OCI-LY7 (cell line): ENCODE measurements around the gene ATP6V1A. TPM values are rescaled to one million over a fixed set of nuclear protein-coding genes. Genes with fewer than 3 reads are reported as not detected.

ENCODE experiments used
- BruUV-seq: library from RNA; stranded (reverse); fragments of 400-500 nt; replicated peaks from 2 replicates; lab custom pipeline; 2021; lab: Mats Ljungman, UMichigan
- CTCF ChIA-PET: fragments of 300-600 bp; sonication (Branson Sonifier 250); formaldehyde crosslinking; loops from one replicate; lab custom pipeline; 2022; ENCODE audit warnings: antibody characterized with exemption; ENCODE audit not compliant: unreplicated experiment; lab: Charles Lee
- POLR2A ChIA-PET: fragments of 300-600 bp; sonication (Branson Sonifier 250); formaldehyde crosslinking; loops from one replicate; lab custom pipeline; 2022; ENCODE audit warnings: antibody characterized with exemption; lab: Charles Lee
- DNase-seq: peaks from one replicate; pipeline ENCODE4 v3.0.0-alpha.2; 2015; ENCODE audit warnings: low spot score
- H2AFZ ChIP-seq: fragments of 200-600 bp; sonication (generic), shearing (Covaris generic); 2 replicates; pipeline ENCODE4 v1.6.1; 2014; ENCODE audit warnings: mild to moderate bottlenecking, antibody characterized with exemption, low read length, moderate library complexity
- H3K27ac ChIP-seq: fragments of 200-600 bp; sonication (generic); 2 replicates; pipeline ENCODE4 v1.5.1; 2014; ENCODE audit warnings: mixed run types, low read depth, mild to moderate bottlenecking, moderate library complexity, low read length, inconsistent platforms; ENCODE audit not compliant: poor library complexity, severe bottlenecking
- H3K36me3 ChIP-seq: fragments of 200-600 bp; sonication (generic); 2 replicates; pipeline ENCODE4 v1.6.1; 2014; ENCODE audit warnings: mild to moderate bottlenecking, antibody characterized with exemption, low read length, moderate library complexity, mixed read lengths; ENCODE audit not compliant: insufficient read depth
- H3K4me1 ChIP-seq: fragments of 200-600 bp; sonication (generic); 2 replicates; pipeline ENCODE4 v1.5.1; 2014; ENCODE audit warnings: mild to moderate bottlenecking, low read length; ENCODE audit not compliant: insufficient read depth, poor library complexity, severe bottlenecking
- H3K4me2 ChIP-seq: fragments of 200-600 bp; sonication (generic); 2 replicates; pipeline ENCODE4 v1.6.1; 2014; ENCODE audit warnings: mild to moderate bottlenecking, low read length
- H3K4me3 ChIP-seq: fragments of 200-600 bp; sonication (generic); 2 replicates; pipeline ENCODE4 v1.5.1; 2014; ENCODE audit warnings: mild to moderate bottlenecking, low read depth, low read length; ENCODE audit not compliant: poor library complexity, severe bottlenecking
- H3K79me2 ChIP-seq: fragments of 200-600 bp; sonication (generic); 2 replicates; pipeline ENCODE4 v1.6.1; 2016; ENCODE audit warnings: low read depth, mild to moderate bottlenecking, low read length, moderate library complexity, mixed read lengths; ENCODE audit not compliant: insufficient read depth
- H3K9me2 ChIP-seq: fragments of 200-600 bp; sonication (generic); 2 replicates; pipeline ENCODE4 v1.6.1; 2016; ENCODE audit warnings: mild to moderate bottlenecking, low read length, mixed read lengths; ENCODE audit not compliant: insufficient read depth
- H3K9me3 ChIP-seq: fragments of 200-600 bp; sonication (generic); 2 replicates; pipeline ENCODE4 v1.6.1; 2014; ENCODE audit warnings: mild to moderate bottlenecking, mixed run types, low read length, mixed read lengths
- H4K20me1 ChIP-seq: fragments of 200-600 bp; sonication (generic); 2 replicates; pipeline ENCODE4 v1.6.1; 2014; ENCODE audit warnings: mild to moderate bottlenecking, antibody characterized with exemption, low read length, moderate library complexity, mixed read lengths; ENCODE audit not compliant: insufficient read depth
- EZH2phosphoT487 ChIP-seq: fragments of 200-600 bp; sonication (generic); IDR thresholded peaks from 2 replicates; pipeline ENCODE4 v1.6.1; 2018; ENCODE audit warnings: low read depth, borderline replicate concordance, mild to moderate bottlenecking, mixed run types, antibody characterized with exemption, low read length, moderate library complexity, mixed read lengths
- intact Hi-C: fragments of 100-400 bp; cut with micrococcal nuclease; formaldehyde crosslinking; loops from one replicate; pipeline ENCODE4 v1.10.0; 2022; ENCODE audit not compliant: unreplicated experiment
- total RNA-seq, 2 experiments: library from RNA; depleted of rRNA in 1 of 2; stranded (reverse); fragments of >200 nt in 1 of 2; shearing (Covaris generic) in 1 of 2; gene quantifications; 2 replicates each; pipeline ENCODE4 v1.2.3, GENCODE V29; 2014 to 2022
- TF ChIP-seq, protein P1 (sequence below): fragments of 200-600 bp; sonication (generic); conservative IDR thresholded peaks from 2 replicates; pipeline ENCODE4 v1.5.1; 2014; ENCODE audit warnings: mild to moderate bottlenecking, antibody characterized with exemption, low read length, moderate library complexity, mixed read lengths

Gene ATP6V1A
- total RNA-seq, 2 experiments from 2014 or later = 26.5 to 77.3 TPM

DNA sequence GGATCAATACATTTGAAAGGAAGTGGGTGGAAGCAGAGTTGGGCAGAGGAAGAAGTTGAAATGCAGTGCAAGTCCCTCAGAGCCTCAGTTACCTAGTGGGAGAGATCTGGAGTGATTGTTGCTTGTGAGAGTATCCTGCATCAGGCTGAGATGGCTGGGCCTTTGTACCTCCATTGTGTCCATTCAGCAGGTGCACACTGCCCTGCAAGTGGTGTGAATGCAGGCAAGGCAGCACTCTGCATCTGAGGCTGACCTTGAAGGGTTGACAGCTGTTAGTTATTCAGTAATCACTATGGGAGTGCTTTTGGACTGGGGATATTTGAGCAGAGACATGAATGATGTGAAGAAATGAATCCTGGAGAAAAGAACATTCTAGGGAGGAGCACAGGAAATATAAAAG is 25.2 kb downstream of the ATP6V1A start:
- H3K4me1 ChIP-seq = no peaks in the 10 kb centered on the region
- H3K36me3 ChIP-seq = no peaks in the 10 kb centered on the region
- BruUV-seq = no TSS peak
- H3K9me3 ChIP-seq = no peaks in the 10 kb centered on the region
- DNase-seq = no peak
- POLR2A ChIA-PET = no interaction called here
- TF ChIP-seq, protein P1, sequence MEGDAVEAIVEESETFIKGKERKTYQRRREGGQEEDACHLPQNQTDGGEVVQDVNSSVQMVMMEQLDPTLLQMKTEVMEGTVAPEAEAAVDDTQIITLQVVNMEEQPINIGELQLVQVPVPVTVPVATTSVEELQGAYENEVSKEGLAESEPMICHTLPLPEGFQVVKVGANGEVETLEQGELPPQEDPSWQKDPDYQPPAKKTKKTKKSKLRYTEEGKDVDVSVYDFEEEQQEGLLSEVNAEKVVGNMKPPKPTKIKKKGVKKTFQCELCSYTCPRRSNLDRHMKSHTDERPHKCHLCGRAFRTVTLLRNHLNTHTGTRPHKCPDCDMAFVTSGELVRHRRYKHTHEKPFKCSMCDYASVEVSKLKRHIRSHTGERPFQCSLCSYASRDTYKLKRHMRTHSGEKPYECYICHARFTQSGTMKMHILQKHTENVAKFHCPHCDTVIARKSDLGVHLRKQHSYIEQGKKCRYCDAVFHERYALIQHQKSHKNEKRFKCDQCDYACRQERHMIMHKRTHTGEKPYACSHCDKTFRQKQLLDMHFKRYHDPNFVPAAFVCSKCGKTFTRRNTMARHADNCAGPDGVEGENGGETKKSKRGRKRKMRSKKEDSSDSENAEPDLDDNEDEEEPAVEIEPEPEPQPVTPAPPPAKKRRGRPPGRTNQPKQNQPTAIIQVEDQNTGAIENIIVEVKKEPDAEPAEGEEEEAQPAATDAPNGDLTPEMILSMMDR = no peak
- no peak for TF ChIP-seq EZH2phosphoT487
- H3K27ac ChIP-seq = no peak overlapping the region
- no peaks in the 10 kb centered on the region for H3K79me2 ChIP-seq
- H4K20me1 ChIP-seq = no peaks in the 10 kb centered on the region
- CTCF ChIA-PET = no interaction called here
- H3K4me2 ChIP-seq = no peak overlapping the region
- no peaks in the 10 kb centered on the region for H3K9me2 ChIP-seq
- intact Hi-C loops = no loop called here
- H3K4me3 ChIP-seq = no peak overlapping the region
- H2AFZ ChIP-seq = no peak overlapping the region

DNA sequence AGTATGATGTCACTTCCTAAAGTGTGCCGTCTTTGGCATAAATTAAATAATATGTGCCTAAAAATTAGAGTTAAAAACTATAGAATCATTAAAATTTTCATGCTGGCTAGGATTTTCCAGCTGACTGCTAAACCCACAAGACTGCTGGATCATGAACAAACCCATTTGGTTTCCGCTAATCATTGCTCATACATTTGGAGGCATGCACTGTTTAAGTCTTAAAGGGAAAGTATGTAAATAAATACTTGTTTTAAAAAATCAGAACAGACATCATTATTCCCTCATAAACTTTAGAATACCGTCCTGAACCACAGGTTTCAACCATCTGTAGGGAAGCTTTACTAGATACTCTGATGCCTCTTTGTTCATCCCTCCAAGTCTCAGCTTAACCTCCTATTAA is 26.5 kb downstream of the ATP6V1A start:
- Histone ChIP-seq H3K79me2 (no peaks in the 10 kb centered on the region), H3K9me2 (no peaks in the 10 kb centered on the region), H3K4me3 (no peak overlapping the region), H4K20me1 (no peaks in the 10 kb centered on the region), H3K4me2 (no peak overlapping the region), H3K4me1 (no peaks in the 10 kb centered on the region), H3K36me3 (no peaks in the 10 kb centered on the region), H2AFZ (no peak overlapping the region), H3K27ac (no peak overlapping the region), H3K9me3 (no peaks in the 10 kb centered on the region)
- intact Hi-C loops = no loop called here
- TF ChIP-seq, protein P1 = no peak
- no peak for TF ChIP-seq EZH2phosphoT487
- DNase-seq = no peak
- CTCF ChIA-PET = no interaction called here
- POLR2A ChIA-PET = interaction anchor here (1.1 kb wide), 1 partner anchor 26 kb away, joined by 3 read pairs; the partner anchor contains the start of gene ATP6V1A
- no TSS peak for BruUV-seq

DNA sequence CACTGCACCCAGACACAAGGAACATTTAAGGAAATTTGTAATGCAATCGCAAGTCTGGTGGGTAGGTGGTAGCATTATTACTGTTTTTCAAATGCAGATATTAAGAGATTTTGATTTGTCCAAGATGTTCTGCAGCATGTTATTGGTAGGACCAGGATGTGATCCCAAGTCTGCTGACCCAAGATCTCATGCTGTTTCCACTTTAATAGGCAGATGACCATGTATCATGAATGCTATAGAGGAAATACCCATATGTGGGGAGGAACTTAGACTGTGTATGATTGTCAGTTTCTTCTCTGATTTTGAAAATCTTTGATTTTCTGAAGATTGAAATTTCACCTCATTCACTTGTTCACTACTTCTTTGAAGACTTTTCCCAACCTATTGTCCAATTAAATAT is 28.7 kb downstream of the ATP6V1A start:
- ChIA-PET POLR2A (interaction anchor here (0.7 kb wide), 1 partner anchor 15 kb away, joined by 3 read pairs; no protein-coding TSS in a partner anchor), CTCF (interaction anchor here (0.6 kb wide), 1 partner anchor 142 kb away, joined by 3 read pairs; no protein-coding TSS in a partner anchor)
- H3K4me1 ChIP-seq = no peaks in the 10 kb centered on the region
- H3K79me2 ChIP-seq = no peaks in the 10 kb centered on the region
- no peak overlapping the region for H3K27ac ChIP-seq
- H3K4me3 ChIP-seq = no peak overlapping the region
- BruUV-seq = no TSS peak
- H3K36me3 ChIP-seq = peaks cover 13% of the 10 kb centered on the region
- no peaks in the 10 kb centered on the region for H3K9me2 ChIP-seq
- H3K4me2 ChIP-seq = no peak overlapping the region
- H4K20me1 ChIP-seq = no peaks in the 10 kb centered on the region
- TF ChIP-seq EZH2phosphoT487 = no peak
- TF ChIP-seq, protein P1 = no peak
- intact Hi-C loops = no loop called here
- H3K9me3 ChIP-seq = no peaks in the 10 kb centered on the region
- DNase-seq = no peak
- no peak overlapping the region for H2AFZ ChIP-seq
